ENCODE data around the gene APLN.

DNA sequence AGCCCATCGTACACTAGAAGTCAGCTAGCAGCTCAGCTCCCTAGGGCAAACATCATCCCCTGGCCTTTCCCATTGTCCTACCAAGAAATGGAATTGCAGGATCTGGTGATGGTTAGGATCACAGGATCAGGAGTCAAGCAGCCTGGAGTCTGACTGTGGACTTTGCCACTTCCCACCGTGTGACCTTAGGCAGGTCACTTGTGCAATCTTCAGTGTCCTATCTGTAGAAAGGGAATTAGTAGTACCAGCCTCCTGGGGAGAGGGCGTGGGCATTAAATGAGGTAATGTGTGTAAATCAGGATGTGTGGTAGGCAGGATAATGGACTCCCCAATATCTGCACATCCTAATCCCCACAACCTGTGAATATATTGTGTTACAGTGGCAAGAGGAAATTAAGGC is 38.6 kb upstream of the APLN start:
- TF ChIP-seq, protein P1, sequence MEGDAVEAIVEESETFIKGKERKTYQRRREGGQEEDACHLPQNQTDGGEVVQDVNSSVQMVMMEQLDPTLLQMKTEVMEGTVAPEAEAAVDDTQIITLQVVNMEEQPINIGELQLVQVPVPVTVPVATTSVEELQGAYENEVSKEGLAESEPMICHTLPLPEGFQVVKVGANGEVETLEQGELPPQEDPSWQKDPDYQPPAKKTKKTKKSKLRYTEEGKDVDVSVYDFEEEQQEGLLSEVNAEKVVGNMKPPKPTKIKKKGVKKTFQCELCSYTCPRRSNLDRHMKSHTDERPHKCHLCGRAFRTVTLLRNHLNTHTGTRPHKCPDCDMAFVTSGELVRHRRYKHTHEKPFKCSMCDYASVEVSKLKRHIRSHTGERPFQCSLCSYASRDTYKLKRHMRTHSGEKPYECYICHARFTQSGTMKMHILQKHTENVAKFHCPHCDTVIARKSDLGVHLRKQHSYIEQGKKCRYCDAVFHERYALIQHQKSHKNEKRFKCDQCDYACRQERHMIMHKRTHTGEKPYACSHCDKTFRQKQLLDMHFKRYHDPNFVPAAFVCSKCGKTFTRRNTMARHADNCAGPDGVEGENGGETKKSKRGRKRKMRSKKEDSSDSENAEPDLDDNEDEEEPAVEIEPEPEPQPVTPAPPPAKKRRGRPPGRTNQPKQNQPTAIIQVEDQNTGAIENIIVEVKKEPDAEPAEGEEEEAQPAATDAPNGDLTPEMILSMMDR (IDR thresholded peaks at IDR 0.05): no peak
- no peak for TF ChIP-seq POLR2A (IDR thresholded peaks at IDR 0.05)
